Endothelial cell (in vitro differentiated cells): ENCODE results near the gene ARHGEF2. TPM values are rescaled to one million over a fixed set of nuclear protein-coding genes. Genes with fewer than 3 reads are reported as not detected.

Experiments
- DNase-seq: peaks from one replicate; pipeline ENCODE4 v3.0.0; 2021; ENCODE audit warnings: low spot score
- H3K27ac Mint-ChIP-seq: one replicate; pipeline ENCODE4 v1.8.0; 2021; ENCODE audit warnings: mixed read lengths, inconsistent platforms; ENCODE audit not compliant: unreplicated experiment
- H3K27me3 Mint-ChIP-seq: one replicate; pipeline ENCODE4 v1.8.0; 2021; ENCODE audit warnings: mild to moderate bottlenecking, moderate library complexity, mixed read lengths, inconsistent platforms; ENCODE audit not compliant: unreplicated experiment
- H3K36me3 Mint-ChIP-seq: one replicate; pipeline ENCODE4 v1.8.0; 2021; ENCODE audit warnings: mild to moderate bottlenecking, low read depth, mixed read lengths, inconsistent platforms; ENCODE audit not compliant: unreplicated experiment
- H3K4me1 Mint-ChIP-seq: one replicate; pipeline ENCODE4 v1.8.0; 2021; ENCODE audit warnings: mild to moderate bottlenecking, mixed read lengths, inconsistent platforms; ENCODE audit not compliant: unreplicated experiment
- H3K4me3 Mint-ChIP-seq: one replicate; pipeline ENCODE4 v1.8.0; 2021; ENCODE audit warnings: mild to moderate bottlenecking, mixed read lengths, inconsistent platforms; ENCODE audit not compliant: unreplicated experiment
- H3K9me3 Mint-ChIP-seq: one replicate; pipeline ENCODE4 v1.8.0; 2021; ENCODE audit warnings: mixed read lengths, inconsistent platforms; ENCODE audit not compliant: unreplicated experiment
- total RNA-seq: library from RNA; stranded (reverse); fragmentation: NEBNext Ultra II Directional; extraction: Animal tissue kit (Norgen Biotek cat#: 25700); gene quantifications from one replicate; pipeline ENCODE4 v1.2.1, GENCODE V29; 2021; ENCODE audit not compliant: unreplicated experiment
- TF ChIP-seq, protein P1 (sequence below): fragments of 200-600 bp; sonication (generic); IDR thresholded peaks from one replicate; pipeline ENCODE4 v1.5.0; 2021; ENCODE audit warnings: antibody characterized with exemption; ENCODE audit not compliant: unreplicated experiment

The ARHGEF2 gene
- total RNA-seq, 1 donor from 2014 or later: 244 TPM

DNA sequence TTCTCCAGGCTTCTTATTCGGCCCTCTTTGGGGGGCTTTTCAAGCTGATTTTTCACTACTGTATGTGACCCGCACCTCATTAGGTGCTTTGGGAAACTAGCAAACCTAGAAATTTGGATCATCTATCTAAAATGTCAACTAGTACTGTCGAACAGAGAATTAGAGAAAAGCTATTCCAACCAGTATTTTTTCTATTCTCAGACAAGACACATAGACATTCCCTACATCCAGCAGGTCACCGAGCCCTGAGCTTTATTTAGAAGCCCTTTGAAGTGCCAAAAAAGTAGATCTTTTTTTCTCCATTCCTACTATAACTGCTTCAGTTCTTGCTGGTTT, 42.7 kb upstream of the ARHGEF2 start:
- Mint-ChIP-seq H3K36me3 (peaks cover 27% of the 10 kb centered on the region), H3K4me3 (peak overlapping the region; percentile 99), H3K27ac (peak overlapping the region; percentile 98), H3K9me3 (no peaks in the 10 kb centered on the region), H3K4me1 (peaks cover 24% of the 10 kb centered on the region), H3K27me3 (peaks cover 11% of the 10 kb centered on the region)
- TF ChIP-seq, protein P1, sequence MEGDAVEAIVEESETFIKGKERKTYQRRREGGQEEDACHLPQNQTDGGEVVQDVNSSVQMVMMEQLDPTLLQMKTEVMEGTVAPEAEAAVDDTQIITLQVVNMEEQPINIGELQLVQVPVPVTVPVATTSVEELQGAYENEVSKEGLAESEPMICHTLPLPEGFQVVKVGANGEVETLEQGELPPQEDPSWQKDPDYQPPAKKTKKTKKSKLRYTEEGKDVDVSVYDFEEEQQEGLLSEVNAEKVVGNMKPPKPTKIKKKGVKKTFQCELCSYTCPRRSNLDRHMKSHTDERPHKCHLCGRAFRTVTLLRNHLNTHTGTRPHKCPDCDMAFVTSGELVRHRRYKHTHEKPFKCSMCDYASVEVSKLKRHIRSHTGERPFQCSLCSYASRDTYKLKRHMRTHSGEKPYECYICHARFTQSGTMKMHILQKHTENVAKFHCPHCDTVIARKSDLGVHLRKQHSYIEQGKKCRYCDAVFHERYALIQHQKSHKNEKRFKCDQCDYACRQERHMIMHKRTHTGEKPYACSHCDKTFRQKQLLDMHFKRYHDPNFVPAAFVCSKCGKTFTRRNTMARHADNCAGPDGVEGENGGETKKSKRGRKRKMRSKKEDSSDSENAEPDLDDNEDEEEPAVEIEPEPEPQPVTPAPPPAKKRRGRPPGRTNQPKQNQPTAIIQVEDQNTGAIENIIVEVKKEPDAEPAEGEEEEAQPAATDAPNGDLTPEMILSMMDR: no peak
- no peak for DNase-seq

DNA sequence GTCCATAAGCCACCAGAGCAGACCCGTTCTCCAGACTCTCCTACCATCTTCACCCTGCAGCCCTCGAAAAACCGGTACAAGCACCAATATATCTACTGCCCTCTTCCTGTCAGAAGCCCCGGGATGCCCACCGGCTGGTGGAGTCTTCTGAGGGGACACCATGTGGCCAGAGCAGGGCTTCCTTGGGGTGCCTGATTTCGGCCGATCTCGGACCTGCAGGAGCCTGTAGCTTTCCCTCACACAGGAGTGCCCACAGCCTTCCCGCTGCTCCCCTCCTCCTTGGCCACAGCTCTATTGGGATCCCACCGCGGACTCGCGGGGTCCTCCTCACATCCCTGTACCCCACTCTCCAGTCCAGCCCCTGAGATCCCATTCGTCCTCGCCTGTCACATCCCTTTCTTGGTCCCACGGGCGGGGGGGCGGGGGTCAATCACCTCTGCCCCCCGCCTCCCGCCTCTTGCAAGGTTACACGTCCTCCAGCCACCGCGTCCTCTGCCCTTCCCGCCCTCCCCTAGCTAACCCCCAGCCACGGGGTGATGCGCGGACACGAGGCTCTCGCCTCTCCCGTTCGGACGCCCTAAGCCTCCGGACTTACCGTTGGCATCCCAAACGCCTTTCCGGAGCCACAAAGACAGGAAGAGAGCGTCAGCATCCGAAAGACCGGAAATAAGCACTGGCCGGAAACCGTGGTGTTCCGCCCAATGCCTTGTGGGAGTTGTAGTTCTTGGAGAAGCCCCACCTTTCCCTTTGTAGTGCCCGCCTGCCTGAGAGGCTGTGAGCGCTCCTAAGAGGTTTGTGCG, 42.1 kb upstream of the ARHGEF2 start, which contains the start of gene SSR2:
TSS of gene SSR2 (minus strand) at position 659 of the 800 bp plus-strand sequence. CDS start 784 bp downstream, outside the sequence.
- Mint-ChIP-seq H3K27me3 (peaks cover 11% of the 10 kb centered on the region), H3K4me1 (peaks cover 24% of the 10 kb centered on the region), H3K9me3 (no peaks in the 10 kb centered on the region), H3K36me3 (peaks cover 27% of the 10 kb centered on the region), H3K27ac (peak within 1 kb of the TSS; percentile 98), H3K4me3 (peak within 1 kb of the TSS; percentile 99)
- peak; percentile 86 for DNase-seq
- TF ChIP-seq, protein P1: no peak

DNA sequence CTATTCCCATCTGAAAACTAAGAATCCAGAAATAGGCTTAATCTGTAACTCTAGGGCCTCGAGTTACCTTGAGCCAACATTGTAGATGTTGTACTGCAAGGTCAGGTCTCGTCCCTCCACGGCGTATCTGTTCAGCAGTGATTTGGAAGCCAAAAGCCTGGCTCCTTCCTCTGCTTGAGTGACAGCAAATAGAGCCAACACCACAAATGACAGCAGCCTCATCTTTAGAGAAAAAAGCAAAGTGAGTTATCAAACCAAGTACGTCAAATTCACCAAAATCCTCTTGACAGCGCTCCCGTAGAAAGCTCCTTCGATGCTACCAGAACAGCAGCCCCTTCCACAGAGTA, 41.6 kb upstream of the ARHGEF2 start:
- Mint-ChIP-seq H3K36me3 (peaks cover 23% of the 10 kb centered on the region), H3K9me3 (no peaks in the 10 kb centered on the region), H3K4me3 (peak overlapping the region; percentile 99), H3K27ac (peak overlapping the region; percentile 98), H3K4me1 (peaks cover 24% of the 10 kb centered on the region), H3K27me3 (peaks cover 11% of the 10 kb centered on the region)
- DNase-seq: no peak
- TF ChIP-seq, protein P1: no peak

DNA sequence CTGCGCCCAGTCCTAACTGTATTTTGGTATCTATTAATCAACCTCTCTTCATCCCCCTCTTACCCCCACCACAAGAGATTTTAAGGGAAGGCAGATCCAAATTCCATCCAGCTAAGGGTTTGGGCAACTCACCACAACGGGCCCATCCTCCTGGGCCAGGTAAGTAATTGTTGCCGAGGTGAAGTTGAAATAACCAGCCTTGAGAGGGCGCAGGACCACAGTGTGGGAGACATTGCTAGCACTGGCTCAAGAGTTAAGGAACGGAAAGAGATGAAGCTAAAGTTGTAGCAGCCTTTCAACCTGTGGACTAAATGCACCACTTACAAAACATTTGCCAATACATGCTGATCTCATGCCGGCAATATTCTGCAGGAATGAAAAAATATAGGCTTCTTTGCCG, 36.5 kb upstream of the ARHGEF2 start:
- Mint-ChIP-seq H3K27me3 (peaks cover 8% of the 10 kb centered on the region), H3K27ac (peak overlapping the region; percentile 42), H3K36me3 (peaks cover 40% of the 10 kb centered on the region), H3K4me3 (no peak overlapping the region), H3K4me1 (peaks cover 19% of the 10 kb centered on the region), H3K9me3 (no peaks in the 10 kb centered on the region)
- DNase-seq: no peak
- TF ChIP-seq, protein P1: no peak

DNA sequence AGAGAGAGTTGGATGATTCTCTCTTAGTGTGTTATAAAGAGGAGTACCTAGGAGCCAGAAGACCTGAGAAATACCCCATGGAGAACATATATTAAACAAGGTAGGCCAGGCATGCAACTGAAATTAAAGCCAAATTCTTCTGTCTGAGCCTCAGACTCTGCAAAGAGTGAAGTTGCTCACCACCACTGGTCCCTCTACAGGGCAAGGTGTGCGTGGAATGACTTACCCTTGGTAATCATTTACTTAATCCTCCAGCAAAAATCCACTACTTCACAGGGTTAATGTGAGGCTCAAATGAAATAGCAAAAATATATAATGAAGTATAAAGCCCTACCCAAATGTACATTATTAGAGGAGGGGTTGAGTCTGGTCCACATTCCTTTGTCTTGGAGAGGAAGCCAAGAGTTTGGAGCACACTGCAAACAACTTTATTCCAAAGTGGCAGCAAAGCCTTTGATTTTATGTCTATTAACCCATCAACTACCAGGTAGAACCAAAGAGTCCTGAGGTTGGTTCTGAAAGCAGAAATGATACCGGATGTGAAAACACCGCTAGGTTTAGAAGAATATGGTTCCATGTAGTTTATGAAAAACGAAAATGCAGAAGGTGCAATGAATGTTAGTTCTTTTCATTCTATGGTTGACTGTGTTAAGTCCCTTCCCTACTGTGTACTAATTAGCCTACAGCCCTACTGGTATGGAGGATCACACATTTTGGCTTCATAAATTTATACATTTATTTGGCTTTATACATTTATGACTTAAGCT, 33.9 kb upstream of the ARHGEF2 start:
- Mint-ChIP-seq H3K4me3 (no peak overlapping the region), H3K27me3 (peaks cover 3% of the 10 kb centered on the region), H3K27ac (no peak overlapping the region), H3K4me1 (peaks cover 20% of the 10 kb centered on the region), H3K36me3 (peaks cover 41% of the 10 kb centered on the region), H3K9me3 (no peaks in the 10 kb centered on the region)
- TF ChIP-seq, protein P1: no peak
- DNase-seq: no peak
